Natural killer cell (primary cell): ENCODE measurements around the gene MROH7. TPM values are rescaled to one million over a fixed set of nuclear protein-coding genes. Genes with fewer than 3 reads are reported as not detected.

Experiments
- ATAC-seq, 3 donors: fragments of 150-1000 bp in 2 of 3; fragments of 200-7000 bp in 1 of 3; cut with Tn5 transposase; 1 replicate in 1 of 3; 2 replicates in 2 of 3; pipeline ENCODE4 v1.10.0; 2021; ENCODE audit warnings: mild to moderate bottlenecking in 2 of 3, moderate library complexity in 2 of 3
- DNase-seq, 2 donors: peaks; one replicate each; pipeline versions ENCODE4 v3.0.0 to v3.0.0-alpha.2; 2013 to 2021; ENCODE audit warnings: mixed read lengths in 1 of 2
- H3K27ac ChIP-seq: one replicate; pipeline ENCODE4 v1.5.1; 2013; ENCODE audit warnings: mild to moderate bottlenecking, low read length
- H3K27me3 ChIP-seq: one replicate; pipeline ENCODE4 v1.6.1; 2013; ENCODE audit warnings: low read length; ENCODE audit not compliant: control insufficient read depth, insufficient read depth
- H3K36me3 ChIP-seq: one replicate; pipeline ENCODE4 v1.6.1; 2013; ENCODE audit warnings: low read length; ENCODE audit not compliant: control insufficient read depth, insufficient read depth
- H3K4me1 ChIP-seq: one replicate; pipeline ENCODE4 v1.6.1; 2013; ENCODE audit warnings: low read length; ENCODE audit not compliant: control insufficient read depth, insufficient read depth
- H3K4me3 ChIP-seq: one replicate; pipeline ENCODE4 v1.5.1; 2013; ENCODE audit warnings: low read length
- H3K9me3 ChIP-seq: one replicate; pipeline ENCODE4 v1.6.1; 2013; ENCODE audit warnings: low read length; ENCODE audit not compliant: control insufficient read depth, insufficient read depth
- H3K27ac Mint-ChIP-seq, 2 donors: one replicate each; pipeline ENCODE4 v1.8.0; 2022; ENCODE audit warnings: mild to moderate bottlenecking in 2 of 2, mixed read lengths in 2 of 2, moderate library complexity in 1 of 2
- H3K27me3 Mint-ChIP-seq, 2 donors: one replicate each; pipeline ENCODE4 v1.8.0; 2022; ENCODE audit warnings: low read depth in 2 of 2, mixed read lengths in 2 of 2
- H3K36me3 Mint-ChIP-seq: one replicate; pipeline ENCODE4 v1.8.0; 2022; ENCODE audit warnings: mixed read lengths
- H3K4me1 Mint-ChIP-seq, 2 donors: one replicate each; pipeline ENCODE4 v1.8.0; 2022; ENCODE audit warnings: mixed read lengths in 2 of 2
- H3K4me3 Mint-ChIP-seq: one replicate; pipeline ENCODE4 v1.8.0; 2022; ENCODE audit warnings: mild to moderate bottlenecking, moderate library complexity, mixed read lengths
- H3K9me3 Mint-ChIP-seq, 2 donors: one replicate each; pipeline ENCODE4 v1.8.0; 2022; ENCODE audit warnings: mixed read lengths in 2 of 2
- CTCF ChIP-seq: fragments of 200-600 bp; IDR thresholded peaks from one replicate; pipeline ENCODE4 v1.8.0; 2022; ENCODE audit warnings: antibody characterized with exemption
- WGBS: methylation state at CpG from one replicate; pipeline ENCODE4 v1.1.7; 2013; ENCODE audit warnings: missing lambda C conversion rate; ENCODE audit not compliant: insufficient coverage; 5-methylcytosine and 5-hydroxymethylcytosine counted together
- intact Hi-C: fragments of 100-400 bp; cut with micrococcal nuclease; formaldehyde crosslinking; loops from one replicate; pipeline ENCODE4 v1.14.2; 2022
- total RNA-seq, 4 donors: library from RNA; stranded (reverse); fragments of 120-200 nt in 1 of 4; gene quantifications; one replicate each; pipeline versions ENCODE4 v1.2.3 to v1.2.4, GENCODE V29; 2013 to 2022

MROH7 gene
- total RNA-seq, 3 donors from 2014 or later (not counting 1 experiment from before 2014, with no cell fraction given) = 0.16 to 0.88 (median 0.33) TPM

- H3K27me3 ChIP-seq = no peaks in the 10 kb centered on the region
- no peak overlapping the region for H3K27ac ChIP-seq
- Mint-ChIP-seq H3K27ac (peak overlapping the region; percentile 27 to 44), H3K4me3 (no peak overlapping the region), H3K4me1 (peaks cover 6 to 15% of the 10 kb centered on the region in 2 donors), H3K27me3 (no peaks in the 10 kb centered on the region), H3K9me3 (no peaks in the 10 kb centered on the region), H3K36me3 (peaks cover 28% of the 10 kb centered on the region)
- WGBS = 92% methylated on average over 5 of the region's 5 CpGs
- intact Hi-C loops = no loop called here
- no peak overlapping the region for H3K4me3 ChIP-seq
- peaks cover 62% of the 10 kb centered on the region for H3K36me3 ChIP-seq
- DNase-seq (no peak), ATAC-seq (no peak)
- TF ChIP-seq CTCF = no peak
- no peaks in the 10 kb centered on the region for H3K4me1 ChIP-seq
- no peaks in the 10 kb centered on the region for H3K9me3 ChIP-seq
These were observed 95.1 kb downstream of the MROH7 start for GRCh38 chr1:54736685-54737084.

- peaks cover 70% of the 10 kb centered on the region for H3K36me3 ChIP-seq
- no peak for ATAC-seq
- H3K36me3 Mint-ChIP-seq = peaks cover 26% of the 10 kb centered on the region
These were observed 96.7 kb downstream of the MROH7 start for GRCh38 chr1:54738244-54738643.

GRCh38 chr1:54741531-54741930 lies 99.9 kb downstream of the MROH7 start:
- intact Hi-C loops = no loop called here
- no peaks in the 10 kb centered on the region for H3K4me1 ChIP-seq
- Mint-ChIP-seq H3K27me3 (no peaks in the 10 kb centered on the region), H3K4me1 (peaks cover 0 to 8% of the 10 kb centered on the region in 2 donors), H3K36me3 (peaks cover 14% of the 10 kb centered on the region), H3K4me3 (no peak overlapping the region), H3K27ac (no peak overlapping the region), H3K9me3 (no peaks in the 10 kb centered on the region)
- no peaks in the 10 kb centered on the region for H3K9me3 ChIP-seq
- DNase-seq (no peak), ATAC-seq (no peak)
- no peak for TF ChIP-seq CTCF
- H3K36me3 ChIP-seq = peaks cover 57% of the 10 kb centered on the region
- H3K27ac ChIP-seq = no peak overlapping the region
- no peaks in the 10 kb centered on the region for H3K27me3 ChIP-seq
- WGBS = 95% methylated on average over 4 of the region's 4 CpGs
- H3K4me3 ChIP-seq = no peak overlapping the region

More at GRCh38 chr1:54738244-54738643, 96.7 kb downstream of the MROH7 start:
- Mint-ChIP-seq H3K4me3 (no peak overlapping the region), H3K27me3 (no peaks in the 10 kb centered on the region), H3K27ac (no peak overlapping the region), H3K9me3 (no peaks in the 10 kb centered on the region), H3K4me1 (peaks cover 5 to 14% of the 10 kb centered on the region in 2 donors)
- Histone ChIP-seq H3K27ac (no peak overlapping the region), H3K4me1 (no peaks in the 10 kb centered on the region), H3K9me3 (no peaks in the 10 kb centered on the region), H3K27me3 (no peaks in the 10 kb centered on the region), H3K4me3 (no peak overlapping the region)
- WGBS = 95% methylated on average over 6 of the region's 6 CpGs
- no peak for DNase-seq
- intact Hi-C loops = no loop called here
- no peak for TF ChIP-seq CTCF

- ATAC-seq (no peak), DNase-seq (no peak)
- Histone ChIP-seq H3K9me3 (no peaks in the 10 kb centered on the region), H3K4me3 (no peak overlapping the region), H3K27ac (no peak overlapping the region), H3K27me3 (no peaks in the 10 kb centered on the region), H3K4me1 (no peaks in the 10 kb centered on the region), H3K36me3 (peaks cover 50% of the 10 kb centered on the region)
- intact Hi-C loops = no loop called here
- H3K27me3 Mint-ChIP-seq = no peaks in the 10 kb centered on the region
- WGBS = 94% methylated on average over 4 of the region's 4 CpGs
- H3K27ac Mint-ChIP-seq = no peak overlapping the region
- H3K36me3 Mint-ChIP-seq = peaks cover 7% of the 10 kb centered on the region
- TF ChIP-seq CTCF = no peak
- peaks cover 0 to under 1% of the 10 kb centered on the region in 2 donors for H3K4me1 Mint-ChIP-seq
- no peaks in the 10 kb centered on the region for H3K9me3 Mint-ChIP-seq
- no peak overlapping the region for H3K4me3 Mint-ChIP-seq
These were observed 100.7 kb downstream of the MROH7 start for GRCh38 chr1:54742282-54742681.
